SK-N-SH treated with all-trans-retinoic acid at 6 μM for 48 hours (cell line): ENCODE results near the gene SNX30.

Experiments
- ATAC-seq: fragments of 200-7000 bp; cut with Tn5 transposase; 3 replicates; pipeline ENCODE4 v1.9.1; 2020; ENCODE audit warnings: mild to moderate bottlenecking, moderate library complexity
- ARNTL ChIP-seq: fragments of 450-650 bp; formaldehyde crosslinking; IDR thresholded peaks from 2 replicates; pipeline ENCODE4 v1.5.0; 2020; ENCODE audit warnings: low read depth, mild to moderate bottlenecking, moderate library complexity, borderline replicate concordance
- CREB5 ChIP-seq: fragments of 250-450 bp; sonication (Bioruptor Pico); IDR thresholded peaks from 2 replicates; pipeline ENCODE4 v1.5.1; 2020; ENCODE audit warnings: low read depth, mild to moderate bottlenecking, moderate library complexity
- CSDC2 ChIP-seq: fragments of 250-450 bp; sonication (Bioruptor Pico); IDR thresholded peaks from 2 replicates; pipeline ENCODE4 v1.5.0; 2020; ENCODE audit warnings: mild to moderate bottlenecking, moderate library complexity
- CSRNP3 ChIP-seq: fragments of 250-450 bp; sonication (Bioruptor Pico); IDR thresholded peaks from 2 replicates; pipeline ENCODE4 v1.5.1; 2021; ENCODE audit warnings: mild to moderate bottlenecking, moderate library complexity
- ESRRG ChIP-seq: fragments of 250-450 bp; sonication (Bioruptor Pico); IDR thresholded peaks from 2 replicates; pipeline ENCODE4 v1.6.1; 2021; ENCODE audit warnings: mild to moderate bottlenecking
- GLIS3 ChIP-seq: fragments of 250-450 bp; sonication (Bioruptor Pico); IDR thresholded peaks from 2 replicates; pipeline ENCODE4 v1.5.0; 2020; ENCODE audit warnings: mild to moderate bottlenecking, moderate library complexity
- ISL1 ChIP-seq: fragments of 250-450 bp; sonication (Bioruptor Pico); IDR thresholded peaks from 2 replicates; pipeline ENCODE4 v2.1.2; 2022; ENCODE audit warnings: mild to moderate bottlenecking, moderate library complexity
- PATZ1 ChIP-seq: fragments of 250-450 bp; sonication (Bioruptor Pico); IDR thresholded peaks from 2 replicates; pipeline ENCODE4 v1.8.0; 2020; ENCODE audit warnings: mild to moderate bottlenecking, moderate library complexity, borderline replicate concordance
- POU6F1 ChIP-seq: fragments of 250-450 bp; sonication (Bioruptor Pico); IDR thresholded peaks from 2 replicates; pipeline ENCODE4 v1.8.0; 2021; ENCODE audit warnings: low read depth, mild to moderate bottlenecking, moderate library complexity, borderline replicate concordance
- PPARA ChIP-seq: fragments of 250-450 bp; sonication (Bioruptor Pico); IDR thresholded peaks from 2 replicates; pipeline ENCODE4 v1.5.0; 2020; ENCODE audit warnings: mild to moderate bottlenecking, borderline replicate concordance
- RARB ChIP-seq: fragments of 250-450 bp; sonication (Bioruptor Pico); IDR thresholded peaks from 2 replicates; pipeline ENCODE4 v1.8.0; 2021; ENCODE audit warnings: mild to moderate bottlenecking, moderate library complexity
- SNAI2 ChIP-seq: fragments of 250-450 bp; sonication (Bioruptor Pico); IDR thresholded peaks from 2 replicates; pipeline ENCODE4 v1.5.0; 2020; ENCODE audit warnings: mild to moderate bottlenecking, moderate library complexity
- TCF4 ChIP-seq: fragments of 250-450 bp; sonication (Bioruptor Pico); IDR thresholded peaks from 2 replicates; pipeline ENCODE4 v1.8.0; 2021; ENCODE audit warnings: mild to moderate bottlenecking, moderate library complexity, borderline replicate concordance
- TOX ChIP-seq: fragments of 250-450 bp; sonication (Bioruptor Pico); IDR thresholded peaks from 2 replicates; pipeline ENCODE4 v1.8.0; 2021; ENCODE audit warnings: mild to moderate bottlenecking, moderate library complexity, borderline replicate concordance
- TSHZ2 ChIP-seq: fragments of 250-450 bp; sonication (Bioruptor Pico); IDR thresholded peaks from 2 replicates; pipeline ENCODE4 v1.5.0; 2020; ENCODE audit warnings: mild to moderate bottlenecking, moderate library complexity
- ZFP3 ChIP-seq: fragments of 250-450 bp; sonication (Bioruptor Pico); IDR thresholded peaks from 2 replicates; pipeline ENCODE4 v1.5.0; 2020; ENCODE audit warnings: mild to moderate bottlenecking, moderate library complexity
- ZFP30 ChIP-seq: fragments of 450-650 bp; formaldehyde crosslinking; IDR thresholded peaks from 2 replicates; pipeline ENCODE4 v1.5.0; 2022; ENCODE audit warnings: mild to moderate bottlenecking, moderate library complexity
- ZNF565 ChIP-seq: fragments of 450-650 bp; formaldehyde crosslinking; conservative IDR thresholded peaks from 2 replicates; pipeline ENCODE4 v1.5.0; 2020; ENCODE audit warnings: low read depth, mild to moderate bottlenecking, moderate library complexity
- ZNF8 ChIP-seq: fragments of 450-650 bp; formaldehyde crosslinking; IDR thresholded peaks from 2 replicates; pipeline ENCODE4 v1.5.0; 2020; ENCODE audit warnings: mild to moderate bottlenecking, moderate library complexity

The SNX30 gene

GRCh38 chr9:112728401-112728800, 22.2 kb upstream of the SNX30 start:
- no peak for ATAC-seq

GRCh38 chr9:112731971-112732370, 18.6 kb upstream of the SNX30 start:
- ATAC-seq: no peak
- TF ChIP-seq ISL1 (CRISPR knock-in tag): no peak
- TF ChIP-seq ZFP3 (CRISPR knock-in tag): no peak
- no peak for TF ChIP-seq POU6F1 (CRISPR knock-in tag)
- TF ChIP-seq TSHZ2: no peak
- TF ChIP-seq RARB (CRISPR knock-in tag): no peak
- no peak for TF ChIP-seq ZNF8 (CRISPR knock-in tag)
- no peak for TF ChIP-seq ZNF565
- TF ChIP-seq PATZ1 (CRISPR knock-in tag): no peak
- TF ChIP-seq TOX: no peak
- no peak for TF ChIP-seq ARNTL (CRISPR knock-in tag)
- no peak for TF ChIP-seq ESRRG (CRISPR knock-in tag)
- no peak for TF ChIP-seq TCF4 (CRISPR knock-in tag)
- TF ChIP-seq CSDC2 (CRISPR knock-in tag): no peak
- no peak for TF ChIP-seq ZFP30 (CRISPR knock-in tag)

More at GRCh38 chr9:112728401-112728800, 22.2 kb upstream of the SNX30 start:
- TF ChIP-seq SNAI2 (no peak), ZFP3 (CRISPR knock-in tag) (no peak), PPARA (CRISPR knock-in tag) (no peak), POU6F1 (CRISPR knock-in tag) (no peak), ISL1 (CRISPR knock-in tag) (no peak), CREB5 (CRISPR knock-in tag) (no peak), PATZ1 (CRISPR knock-in tag) (no peak), RARB (CRISPR knock-in tag) (no peak), TOX (no peak), ARNTL (CRISPR knock-in tag) (no peak), CSRNP3 (CRISPR knock-in tag) (no peak), ZNF565 (no peak), ZNF8 (CRISPR knock-in tag) (no peak), CSDC2 (CRISPR knock-in tag) (no peak), ZFP30 (CRISPR knock-in tag) (no peak), GLIS3 (CRISPR knock-in tag) (no peak)
- TF ChIP-seq, all 23 proteins: peak for 0
